ENCODE data around the gene ATP11A.

The ATP11A gene

DNA sequence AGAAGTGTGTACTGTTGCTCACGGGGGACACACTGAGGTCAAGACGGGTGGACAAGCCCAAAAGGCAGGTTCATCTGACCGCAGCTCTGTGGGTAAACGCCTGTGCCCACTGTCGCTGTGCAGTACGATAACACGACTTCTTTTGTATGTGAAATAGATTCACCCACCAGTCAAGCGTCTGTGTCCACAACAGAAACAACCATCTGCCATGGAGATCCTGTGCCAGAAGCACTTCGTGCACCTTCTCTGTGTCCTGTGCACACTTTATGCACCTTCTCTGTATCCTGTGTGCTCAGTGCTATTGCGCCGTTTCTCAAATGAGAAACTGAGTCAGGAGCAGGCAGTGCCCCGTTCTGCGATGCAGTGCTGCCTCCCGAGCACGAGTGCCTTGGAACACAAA is 138.9 kb downstream of the ATP11A start:
- H3K79me2 ChIP-seq (ENCODE audit: control insufficient read depth, insufficient read depth, low read length): no peaks in the 10 kb centered on the region
- no peaks in the 10 kb centered on the region for H3K79me1 ChIP-seq (ENCODE audit: low read length)
- peaks cover 9% of the 10 kb centered on the region for H3K36me3 ChIP-seq (ENCODE audit: control insufficient read depth, insufficient read depth, low read length)
- H3K18ac ChIP-seq (ENCODE audit: low read length): no peak overlapping the region
- no peak overlapping the region for H3K4ac ChIP-seq (ENCODE audit: low read depth, low read length)
- H3K27ac ChIP-seq (ENCODE audit: low read depth, low read length): no peak overlapping the region
- no peaks in the 10 kb centered on the region for H3K4me1 ChIP-seq (ENCODE audit: control insufficient read depth, low read depth, low read length)
- H4K5ac ChIP-seq (ENCODE audit: low read length): no peak overlapping the region
- H2BK5ac ChIP-seq (ENCODE audit: low read length): no peak overlapping the region
- no peak overlapping the region for H4K8ac ChIP-seq (ENCODE audit: low read depth, low read length)
- no peak overlapping the region for H3K23ac ChIP-seq (ENCODE audit: low read length)
- no peak overlapping the region for H2AK5ac ChIP-seq (ENCODE audit: low read length)
- H3K27me3 ChIP-seq (ENCODE audit: insufficient read depth, low read length, poor library complexity): no peaks in the 10 kb centered on the region
- H3K56ac ChIP-seq (ENCODE audit: low read length): no peak overlapping the region
- H3K9ac ChIP-seq (ENCODE audit: low read length): no peak overlapping the region
- no peak overlapping the region for H2BK15ac ChIP-seq (replicated peaks; ENCODE audit: low read depth)
- H3K4me2 ChIP-seq (ENCODE audit: low read length): no peak overlapping the region
- H2BK120ac ChIP-seq (ENCODE audit: low read depth, low read length): no peak overlapping the region
- WGBS (ENCODE audit: extremely low coverage, insufficient coverage, low lambda C conversion rate): no CpG with 5 or more reads among the region's 15 CpGs
- no peak for DNase-seq
- no peak overlapping the region for H3K4me3 ChIP-seq (ENCODE audit: low read length)

DNA sequence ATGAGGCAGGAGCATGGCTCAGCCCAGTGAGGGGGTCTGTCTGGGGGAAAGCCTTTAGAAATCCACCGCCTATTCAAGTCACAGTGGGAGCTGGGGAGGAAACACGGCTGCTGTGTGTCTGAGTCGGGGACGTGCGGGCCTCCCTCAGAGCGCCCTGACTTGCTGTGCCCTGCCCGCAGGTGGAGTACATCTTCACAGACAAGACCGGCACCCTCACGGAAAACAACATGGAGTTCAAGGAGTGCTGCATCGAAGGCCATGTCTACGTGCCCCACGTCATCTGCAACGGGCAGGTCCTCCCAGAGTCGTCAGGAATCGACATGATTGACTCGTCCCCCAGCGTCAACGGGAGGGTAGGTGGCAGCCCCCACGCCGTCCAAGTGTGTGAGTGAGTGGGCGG is 141.4 kb downstream of the ATP11A start:
- Histone ChIP-seq H2BK15ac (replicated peaks; ENCODE audit: low read depth) (no peak overlapping the region), H3K18ac (ENCODE audit: low read length) (no peak overlapping the region), H3K4me3 (ENCODE audit: low read length) (no peak overlapping the region), H4K8ac (ENCODE audit: low read depth, low read length) (no peak overlapping the region), H3K9ac (ENCODE audit: low read length) (no peak overlapping the region), H3K56ac (ENCODE audit: low read length) (no peak overlapping the region), H3K4me1 (ENCODE audit: control insufficient read depth, low read depth, low read length) (no peaks in the 10 kb centered on the region), H2AK5ac (ENCODE audit: low read length) (no peak overlapping the region), H3K79me1 (ENCODE audit: low read length) (no peaks in the 10 kb centered on the region), H3K36me3 (ENCODE audit: control insufficient read depth, insufficient read depth, low read length) (peaks cover 15% of the 10 kb centered on the region), H3K27ac (ENCODE audit: low read depth, low read length) (no peak overlapping the region), H4K5ac (ENCODE audit: low read length) (no peak overlapping the region), H3K4me2 (ENCODE audit: low read length) (no peak overlapping the region), H3K23ac (ENCODE audit: low read length) (no peak overlapping the region), H3K79me2 (ENCODE audit: control insufficient read depth, insufficient read depth, low read length) (no peaks in the 10 kb centered on the region), H2BK5ac (ENCODE audit: low read length) (no peak overlapping the region), H2BK120ac (ENCODE audit: low read depth, low read length) (no peak overlapping the region), H3K4ac (ENCODE audit: low read depth, low read length) (no peak overlapping the region), H3K27me3 (ENCODE audit: insufficient read depth, low read length, poor library complexity) (no peaks in the 10 kb centered on the region)
- no CpG with 5 or more reads among the region's 21 CpGs for WGBS (ENCODE audit: extremely low coverage, insufficient coverage, low lambda C conversion rate)
- DNase-seq: no peak

DNA sequence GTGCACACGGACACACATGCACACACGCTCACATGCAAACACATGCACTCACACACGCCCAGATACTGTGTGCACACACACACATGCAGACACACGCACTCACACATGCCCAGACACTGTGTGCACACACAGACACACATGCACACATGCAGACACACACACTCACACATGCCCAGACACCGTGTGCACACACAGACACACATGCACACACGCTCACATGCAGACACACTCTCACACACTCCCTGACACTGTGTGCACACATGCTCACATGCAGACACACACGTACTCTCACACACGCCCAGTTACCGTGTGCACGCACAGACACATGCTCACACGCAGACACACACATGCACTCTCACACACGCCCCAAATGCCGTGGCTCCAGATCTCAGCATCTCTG is 142.0 kb downstream of the ATP11A start:
- H3K4ac ChIP-seq (ENCODE audit: low read depth, low read length): no peak overlapping the region
- no peak overlapping the region for H2BK15ac ChIP-seq (replicated peaks; ENCODE audit: low read depth)
- WGBS (ENCODE audit: extremely low coverage, insufficient coverage, low lambda C conversion rate): no CpG with 5 or more reads among the region's 13 CpGs
- no peak overlapping the region for H3K56ac ChIP-seq (ENCODE audit: low read length)
- no peak overlapping the region for H3K4me3 ChIP-seq (ENCODE audit: low read length)
- no peak overlapping the region for H4K8ac ChIP-seq (ENCODE audit: low read depth, low read length)
- no peak overlapping the region for H3K9ac ChIP-seq (ENCODE audit: low read length)
- no peak overlapping the region for H3K18ac ChIP-seq (ENCODE audit: low read length)
- H3K36me3 ChIP-seq (ENCODE audit: control insufficient read depth, insufficient read depth, low read length): peaks cover 16% of the 10 kb centered on the region
- no peak overlapping the region for H2BK120ac ChIP-seq (ENCODE audit: low read depth, low read length)
- H3K27ac ChIP-seq (ENCODE audit: low read depth, low read length): no peak overlapping the region
- no peak for DNase-seq
- no peaks in the 10 kb centered on the region for H3K79me2 ChIP-seq (ENCODE audit: control insufficient read depth, insufficient read depth, low read length)
- no peaks in the 10 kb centered on the region for H3K79me1 ChIP-seq (ENCODE audit: low read length)
- no peaks in the 10 kb centered on the region for H3K27me3 ChIP-seq (ENCODE audit: insufficient read depth, low read length, poor library complexity)
- no peaks in the 10 kb centered on the region for H3K4me1 ChIP-seq (ENCODE audit: control insufficient read depth, low read depth, low read length)
- H4K5ac ChIP-seq (ENCODE audit: low read length): no peak overlapping the region
- H3K23ac ChIP-seq (ENCODE audit: low read length): no peak overlapping the region
- H2BK5ac ChIP-seq (ENCODE audit: low read length): no peak overlapping the region
- H3K4me2 ChIP-seq (ENCODE audit: low read length): no peak overlapping the region
- H2AK5ac ChIP-seq (ENCODE audit: low read length): no peak overlapping the region

DNA sequence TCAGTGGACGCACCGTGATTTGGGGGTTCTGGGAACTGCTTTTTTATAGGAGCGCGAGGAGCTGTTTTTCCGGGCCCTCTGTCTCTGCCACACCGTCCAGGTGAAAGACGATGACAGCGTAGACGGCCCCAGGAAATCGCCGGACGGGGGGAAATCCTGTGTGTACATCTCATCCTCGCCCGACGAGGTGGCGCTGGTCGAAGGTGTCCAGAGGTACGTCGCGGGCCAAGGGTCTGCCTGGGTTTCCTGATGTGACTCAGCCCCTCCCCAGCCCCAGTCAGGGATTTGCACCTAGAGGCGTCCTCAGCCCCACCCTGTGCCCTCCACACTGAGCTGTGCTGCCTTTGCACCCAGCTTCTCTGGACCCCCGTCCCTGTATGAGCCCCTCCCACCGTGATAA is 143.0 kb downstream of the ATP11A start:
- DNase-seq: no peak
- Histone ChIP-seq H2BK15ac (replicated peaks; ENCODE audit: low read depth) (no peak overlapping the region), H3K4ac (ENCODE audit: low read depth, low read length) (no peak overlapping the region), H3K56ac (ENCODE audit: low read length) (no peak overlapping the region), H3K79me2 (ENCODE audit: control insufficient read depth, insufficient read depth, low read length) (no peaks in the 10 kb centered on the region), H2BK5ac (ENCODE audit: low read length) (no peak overlapping the region), H3K4me1 (ENCODE audit: control insufficient read depth, low read depth, low read length) (no peaks in the 10 kb centered on the region), H3K18ac (ENCODE audit: low read length) (no peak overlapping the region), H3K4me3 (ENCODE audit: low read length) (no peak overlapping the region), H3K23ac (ENCODE audit: low read length) (no peak overlapping the region), H3K79me1 (ENCODE audit: low read length) (no peaks in the 10 kb centered on the region), H4K5ac (ENCODE audit: low read length) (no peak overlapping the region), H3K36me3 (ENCODE audit: control insufficient read depth, insufficient read depth, low read length) (peaks cover 15% of the 10 kb centered on the region), H2AK5ac (ENCODE audit: low read length) (no peak overlapping the region), H3K4me2 (ENCODE audit: low read length) (no peak overlapping the region), H3K27ac (ENCODE audit: low read depth, low read length) (no peak overlapping the region), H2BK120ac (ENCODE audit: low read depth, low read length) (no peak overlapping the region), H4K8ac (ENCODE audit: low read depth, low read length) (no peak overlapping the region), H3K9ac (ENCODE audit: low read length) (no peak overlapping the region), H3K27me3 (ENCODE audit: insufficient read depth, low read length, poor library complexity) (no peaks in the 10 kb centered on the region)
- WGBS (ENCODE audit: extremely low coverage, insufficient coverage, low lambda C conversion rate): no CpG with 5 or more reads among the region's 23 CpGs

DNA sequence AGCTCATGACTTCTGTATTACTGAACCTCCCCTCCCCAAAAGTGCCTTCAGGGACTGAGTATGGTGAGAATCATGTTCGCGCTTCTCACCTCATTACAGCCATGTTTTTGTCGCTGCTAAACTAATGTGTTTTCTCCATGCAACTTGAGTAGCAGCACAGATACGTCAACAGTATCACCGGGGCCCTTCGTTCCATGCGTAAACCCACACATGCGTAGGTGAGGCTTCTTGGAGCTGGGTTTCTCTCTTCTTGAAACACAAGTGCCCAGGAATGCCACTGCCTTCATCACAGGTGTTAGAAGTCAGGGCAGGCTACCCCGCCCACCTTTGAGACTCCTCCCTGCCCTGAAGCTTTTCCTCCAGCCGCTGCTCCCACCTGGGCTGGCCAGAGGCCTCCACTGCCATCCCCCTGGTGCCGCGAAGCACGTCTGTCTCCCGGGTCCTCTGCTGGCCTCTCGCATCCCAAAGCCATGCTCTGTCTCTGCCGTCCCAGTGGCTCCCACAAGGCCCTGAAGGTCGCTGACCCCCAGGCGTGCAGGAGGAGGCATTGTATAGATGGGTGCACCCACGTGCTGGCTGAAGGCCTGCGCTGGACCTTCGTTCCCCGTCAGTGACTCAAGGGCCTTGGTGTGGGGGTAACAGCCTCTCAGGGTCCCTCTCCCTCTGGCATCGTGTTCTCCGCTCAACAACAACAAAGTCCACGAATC is 143.9 kb downstream of the ATP11A start:
- no peak overlapping the region for H3K4me2 ChIP-seq (ENCODE audit: low read length)
- no peaks in the 10 kb centered on the region for H3K27me3 ChIP-seq (ENCODE audit: insufficient read depth, low read length, poor library complexity)
- no peaks in the 10 kb centered on the region for H3K79me2 ChIP-seq (ENCODE audit: control insufficient read depth, insufficient read depth, low read length)
- no peaks in the 10 kb centered on the region for H3K79me1 ChIP-seq (ENCODE audit: low read length)
- no peak overlapping the region for H3K56ac ChIP-seq (ENCODE audit: low read length)
- no peak for DNase-seq
- peaks cover 15% of the 10 kb centered on the region for H3K36me3 ChIP-seq (ENCODE audit: control insufficient read depth, insufficient read depth, low read length)
- no peak overlapping the region for H2BK120ac ChIP-seq (ENCODE audit: low read depth, low read length)
- no peak overlapping the region for H3K4ac ChIP-seq (ENCODE audit: low read depth, low read length)
- no peak overlapping the region for H2BK15ac ChIP-seq (replicated peaks; ENCODE audit: low read depth)
- no CpG with 5 or more reads among the region's 25 CpGs for WGBS (ENCODE audit: extremely low coverage, insufficient coverage, low lambda C conversion rate)
- no peak overlapping the region for H3K23ac ChIP-seq (ENCODE audit: low read length)
- no peak overlapping the region for H3K18ac ChIP-seq (ENCODE audit: low read length)
- H3K4me3 ChIP-seq (ENCODE audit: low read length): no peak overlapping the region
- no peak overlapping the region for H4K5ac ChIP-seq (ENCODE audit: low read length)
- H4K8ac ChIP-seq (ENCODE audit: low read depth, low read length): no peak overlapping the region
- H3K4me1 ChIP-seq (ENCODE audit: control insufficient read depth, low read depth, low read length): no peaks in the 10 kb centered on the region
- no peak overlapping the region for H2BK5ac ChIP-seq (ENCODE audit: low read length)
- H2AK5ac ChIP-seq (ENCODE audit: low read length): no peak overlapping the region
- H3K9ac ChIP-seq (ENCODE audit: low read length): no peak overlapping the region
- H3K27ac ChIP-seq (ENCODE audit: low read depth, low read length): no peak overlapping the region

DNA sequence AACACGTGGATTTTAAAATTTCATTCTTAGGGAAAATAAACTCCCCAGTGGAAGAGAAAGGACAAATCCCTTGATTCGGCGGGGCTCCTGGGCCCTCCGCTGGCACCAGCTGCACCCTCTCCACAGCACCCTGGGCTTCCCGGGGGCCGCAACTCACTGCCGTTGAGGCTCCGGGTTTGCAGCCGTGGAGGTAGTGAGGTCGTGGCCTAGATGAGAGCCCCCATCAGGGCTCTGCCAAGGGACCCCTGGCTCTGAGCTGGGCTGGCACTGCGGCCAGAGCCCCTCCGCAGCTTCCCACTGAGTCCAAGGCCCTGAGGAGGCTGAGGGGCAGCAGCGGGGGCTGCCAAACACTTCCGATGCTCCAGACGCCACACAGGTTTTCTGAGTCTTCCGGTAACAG is 145.5 kb downstream of the ATP11A start:
- H3K79me2 ChIP-seq (ENCODE audit: control insufficient read depth, insufficient read depth, low read length): no peaks in the 10 kb centered on the region

More for the DNA sequence above, 145.5 kb downstream of the ATP11A start:
- Histone ChIP-seq H3K4me3 (ENCODE audit: low read length) (no peak overlapping the region), H3K4me2 (ENCODE audit: low read length) (no peak overlapping the region), H3K18ac (ENCODE audit: low read length) (no peak overlapping the region), H3K23ac (ENCODE audit: low read length) (no peak overlapping the region), H3K4me1 (ENCODE audit: control insufficient read depth, low read depth, low read length) (no peaks in the 10 kb centered on the region), H4K5ac (ENCODE audit: low read length) (no peak overlapping the region), H3K27me3 (ENCODE audit: insufficient read depth, low read length, poor library complexity) (no peaks in the 10 kb centered on the region), H2AK5ac (ENCODE audit: low read length) (no peak overlapping the region), H3K56ac (ENCODE audit: low read length) (no peak overlapping the region), H2BK15ac (replicated peaks; ENCODE audit: low read depth) (no peak overlapping the region), H3K36me3 (ENCODE audit: control insufficient read depth, insufficient read depth, low read length) (peaks cover 15% of the 10 kb centered on the region), H3K4ac (ENCODE audit: low read depth, low read length) (no peak overlapping the region), H4K8ac (ENCODE audit: low read depth, low read length) (no peak overlapping the region), H3K9ac (ENCODE audit: low read length) (no peak overlapping the region), H2BK120ac (ENCODE audit: low read depth, low read length) (no peak overlapping the region), H2BK5ac (ENCODE audit: low read length) (no peak overlapping the region), H3K27ac (ENCODE audit: low read depth, low read length) (no peak overlapping the region), H3K79me1 (ENCODE audit: low read length) (no peaks in the 10 kb centered on the region)
- DNase-seq: no peak
- WGBS (ENCODE audit: extremely low coverage, insufficient coverage, low lambda C conversion rate): no CpG with 5 or more reads among the region's 16 CpGs
